ENCODE results near the gene LYRM7. TPM values are rescaled to one million over a fixed set of nuclear protein-coding genes. Genes with fewer than 3 reads are reported as not detected.
"Not testable (repeated sequence)": the region's sequence is repeated elsewhere in the genome, so short reads cannot be mapped to it uniquely, and the experiment has no call there.

The LYRM7 gene
- total and polyA plus RNA-seq, 8 donors, result 2.0 to 4.8 (median 3.0) TPM

DNA sequence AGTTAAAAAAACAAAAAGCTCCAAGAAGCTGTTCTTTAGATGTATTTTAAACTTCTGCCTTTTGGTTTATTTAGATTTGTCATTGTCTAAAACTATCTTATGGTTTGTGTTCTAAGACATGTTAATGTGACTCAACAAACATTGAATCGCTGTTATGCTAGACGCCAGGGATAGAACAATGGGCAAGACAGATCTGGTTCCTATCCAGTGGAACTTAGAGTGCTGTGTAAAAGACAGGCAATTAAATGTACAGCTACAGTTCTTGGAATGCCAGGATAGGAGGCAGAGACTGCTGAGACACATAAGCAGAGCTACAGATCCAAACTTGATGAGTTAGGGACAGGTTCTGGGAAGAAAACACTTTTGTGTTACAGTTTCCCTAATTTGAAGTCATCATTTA lies 22.4 kb downstream of the LYRM7 start:
- TF ChIP-seq, protein P1, sequence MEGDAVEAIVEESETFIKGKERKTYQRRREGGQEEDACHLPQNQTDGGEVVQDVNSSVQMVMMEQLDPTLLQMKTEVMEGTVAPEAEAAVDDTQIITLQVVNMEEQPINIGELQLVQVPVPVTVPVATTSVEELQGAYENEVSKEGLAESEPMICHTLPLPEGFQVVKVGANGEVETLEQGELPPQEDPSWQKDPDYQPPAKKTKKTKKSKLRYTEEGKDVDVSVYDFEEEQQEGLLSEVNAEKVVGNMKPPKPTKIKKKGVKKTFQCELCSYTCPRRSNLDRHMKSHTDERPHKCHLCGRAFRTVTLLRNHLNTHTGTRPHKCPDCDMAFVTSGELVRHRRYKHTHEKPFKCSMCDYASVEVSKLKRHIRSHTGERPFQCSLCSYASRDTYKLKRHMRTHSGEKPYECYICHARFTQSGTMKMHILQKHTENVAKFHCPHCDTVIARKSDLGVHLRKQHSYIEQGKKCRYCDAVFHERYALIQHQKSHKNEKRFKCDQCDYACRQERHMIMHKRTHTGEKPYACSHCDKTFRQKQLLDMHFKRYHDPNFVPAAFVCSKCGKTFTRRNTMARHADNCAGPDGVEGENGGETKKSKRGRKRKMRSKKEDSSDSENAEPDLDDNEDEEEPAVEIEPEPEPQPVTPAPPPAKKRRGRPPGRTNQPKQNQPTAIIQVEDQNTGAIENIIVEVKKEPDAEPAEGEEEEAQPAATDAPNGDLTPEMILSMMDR (IDR thresholded peaks at IDR 0.05), result no peak
- WGBS, 2 donors, result 81% methylated on average over 2 of the region's 2 CpGs
- DNase-seq (no peak), ATAC-seq (no peak), FAIRE-seq (no peak)
- H3K36me3 ChIP-seq, result no peaks in the 10 kb centered on the region
- H3K4me3 ChIP-seq, result no peak overlapping the region
- H3K27me3 ChIP-seq, result no peaks in the 10 kb centered on the region
- H3K27ac ChIP-seq, result no peak overlapping the region
- H3K4me1 ChIP-seq, result no peaks in the 10 kb centered on the region
- no peaks in the 10 kb centered on the region for H3K9me3 ChIP-seq
- intact Hi-C loops (cut with DNase I), result no loop called here

DNA sequence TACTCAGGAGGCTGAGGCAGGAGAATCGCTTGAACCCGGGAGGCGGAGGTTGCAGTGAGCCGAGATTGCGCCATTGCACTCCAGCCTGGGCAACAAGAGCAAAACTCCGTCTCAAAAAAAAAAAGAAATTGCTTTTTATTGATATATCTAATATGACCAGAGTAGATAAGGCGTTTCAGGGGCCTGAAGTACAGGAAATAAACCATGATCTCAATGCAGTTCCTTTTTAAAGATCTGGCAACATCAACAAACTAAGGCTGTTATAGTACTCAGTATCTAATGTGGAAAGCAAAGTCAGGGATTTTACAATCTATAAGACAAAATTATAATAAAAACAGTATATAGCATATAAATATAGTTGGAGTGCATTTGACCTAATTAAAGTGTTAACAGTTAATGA lies 23.2 kb downstream of the LYRM7 start:
- ATAC-seq; intact Hi-C loops (cut with DNase I); DNase-seq; H3K27me3 ChIP-seq; H3K27ac ChIP-seq; H3K36me3 ChIP-seq; H3K4me3 ChIP-seq; FAIRE-seq; H3K4me1 ChIP-seq; H3K9me3 ChIP-seq: not testable (repeated sequence)
- 90 to 93% methylated on average over 7 of the region's 7 CpGs for WGBS, 2 donors

DNA sequence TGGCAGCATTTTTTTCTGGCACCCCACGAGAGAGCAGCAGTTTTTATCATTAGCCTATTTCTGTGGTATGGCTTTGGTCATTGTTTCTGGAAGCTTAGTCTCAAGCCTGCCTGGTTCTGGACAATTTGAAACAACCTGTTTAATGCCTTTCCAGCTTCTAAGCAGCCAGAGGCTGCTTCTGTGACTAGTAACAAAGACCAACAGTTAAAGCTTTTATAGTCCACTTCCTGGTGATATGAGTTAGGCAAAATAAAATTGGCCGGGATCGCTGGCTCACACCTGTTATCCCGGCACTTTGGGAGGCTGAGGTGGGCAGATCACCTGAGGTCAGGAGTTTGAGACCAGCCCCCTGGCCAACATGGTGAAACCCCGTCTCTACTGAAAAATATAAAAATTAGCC lies 24.0 kb downstream of the LYRM7 start:
- no peaks in the 10 kb centered on the region for H3K27me3 ChIP-seq
- DNase-seq (no peak), ATAC-seq (no peak), FAIRE-seq (no peak)
- TF ChIP-seq, protein P1 (IDR thresholded peaks at IDR 0.05), result no peak
- no peak overlapping the region for H3K4me3 ChIP-seq
- no peaks in the 10 kb centered on the region for H3K9me3 ChIP-seq
- H3K4me1 ChIP-seq, result no peaks in the 10 kb centered on the region
- no peaks in the 10 kb centered on the region for H3K36me3 ChIP-seq
- intact Hi-C loops (cut with DNase I), result no loop called here
- H3K27ac ChIP-seq, result no peak overlapping the region
- 85 to 86% methylated on average over 5 of the region's 5 CpGs for WGBS, 2 donors

GRCh38 chr5:131195696-131196095 lies 25.0 kb downstream of the LYRM7 start:
- DNase-seq (no peak), ATAC-seq (no peak), FAIRE-seq (no peak)
- TF ChIP-seq, protein P1 (IDR thresholded peaks at IDR 0.05), result no peak
- Histone ChIP-seq H3K27ac (no peak overlapping the region), H3K27me3 (no peaks in the 10 kb centered on the region), H3K36me3 (no peaks in the 10 kb centered on the region), H3K4me3 (no peak overlapping the region), H3K4me1 (no peaks in the 10 kb centered on the region), H3K9me3 (no peaks in the 10 kb centered on the region)
- intact Hi-C loops (cut with DNase I), result no loop called here

DNA sequence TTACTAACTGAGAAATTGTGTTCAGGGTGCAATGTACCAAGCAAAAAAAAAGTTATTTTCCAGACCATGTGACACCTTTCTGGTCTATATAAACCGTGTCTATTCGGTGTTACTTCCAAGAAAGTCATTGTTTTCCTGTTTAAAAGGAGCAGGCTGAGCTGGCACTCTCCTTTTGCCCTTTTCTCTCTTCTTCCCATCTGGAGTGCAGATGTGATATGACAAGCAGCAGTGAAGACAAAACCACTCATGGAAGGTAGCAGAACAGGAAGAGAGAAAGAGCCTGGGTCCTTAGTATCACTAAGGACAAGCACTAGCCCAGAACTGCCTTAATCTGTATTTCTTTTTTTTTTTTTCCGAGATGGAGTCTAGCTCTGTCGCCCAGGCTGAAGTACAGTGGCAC lies 25.6 kb downstream of the LYRM7 start:
- intact Hi-C loops (cut with DNase I), result no loop called here
- Histone ChIP-seq H3K4me3 (no peak overlapping the region), H3K4me1 (no peaks in the 10 kb centered on the region), H3K27ac (no peak overlapping the region), H3K27me3 (no peaks in the 10 kb centered on the region), H3K36me3 (no peaks in the 10 kb centered on the region), H3K9me3 (no peaks in the 10 kb centered on the region)
- TF ChIP-seq, protein P1 (IDR thresholded peaks at IDR 0.05), result no peak
- WGBS, 2 donors, result 80 to 93% methylated on average over 4 of the region's 4 CpGs
- DNase-seq, result no peak
- ATAC-seq, result no peak
- no peak for FAIRE-seq

- Histone ChIP-seq H3K9me3 (no peaks in the 10 kb centered on the region), H3K27me3 (no peaks in the 10 kb centered on the region), H3K27ac (no peak overlapping the region), H3K36me3 (no peaks in the 10 kb centered on the region), H3K4me1 (no peaks in the 10 kb centered on the region), H3K4me3 (no peak overlapping the region)
- intact Hi-C loops (cut with DNase I), result no loop called here
- TF ChIP-seq, protein P1 (IDR thresholded peaks at IDR 0.05), result no peak
- FAIRE-seq (no peak), ATAC-seq (no peak), DNase-seq (no peak)
- WGBS, 2 donors, result 95 to 96% methylated on average over 5 of the region's 5 CpGs
These were observed 27.9 kb downstream of the LYRM7 start for GRCh38 chr5:131198625-131199024.
